ENCODE measurements around the gene ADGRL3.

- TF ChIP-seq CTCF (IDR thresholded peaks at IDR 0.05; ENCODE audit: low read depth, low read length) (no peak), EZH2phosphoT487 (IDR thresholded peaks at IDR 0.05; ENCODE audit: low read depth) (no peak)
Measured at GRCh38 chr4:62004881-62005280, 804.8 kb downstream of the ADGRL3 start.

Measured in OCI-LY3 (cell line).